Fibroblast of upper back skin (primary cell): ENCODE measurements around the gene BMAL1.
A peak's percentile ranks its signal among the peaks of the same experiment; 100 is the strongest.

Experiments
- DNase-seq: peaks from one replicate; pipeline ENCODE4 v3.0.0-alpha.2; 2013

BMAL1 gene

GRCh38 chr11:13294178-13294577, 16.6 kb downstream of the BMAL1 start:
- DNase-seq: no peak

- DNase-seq: no peak
Measured at GRCh38 chr11:13294771-13295579, 17.4 kb downstream of the BMAL1 start.

- DNase-seq: no peak
Measured at GRCh38 chr11:13297308-13297916, 19.8 kb downstream of the BMAL1 start.

GRCh38 chr11:13297917-13298356, 20.3 kb downstream of the BMAL1 start:
- no peak for DNase-seq

- no peak for DNase-seq
Measured at GRCh38 chr11:13298765-13299164, 21.2 kb downstream of the BMAL1 start.

GRCh38 chr11:13301522-13301921, 23.9 kb downstream of the BMAL1 start:
- no peak for DNase-seq

GRCh38 chr11:13302420-13302958, 24.9 kb downstream of the BMAL1 start:
- no peak for DNase-seq

- no peak for DNase-seq
Measured at GRCh38 chr11:13303668-13304649, 26.4 kb downstream of the BMAL1 start.

GRCh38 chr11:13304655-13305335, 27.2 kb downstream of the BMAL1 start:
- no peak for DNase-seq

- no peak for DNase-seq
Measured at GRCh38 chr11:13308704-13309103, 31.1 kb downstream of the BMAL1 start.

- DNase-seq: no peak
Measured at GRCh38 chr11:13309156-13309555, 31.6 kb downstream of the BMAL1 start.

- DNase-seq: no peak
Measured at GRCh38 chr11:13310443-13310842, 32.9 kb downstream of the BMAL1 start.

- DNase-seq: no peak
Measured at GRCh38 chr11:13311570-13311969, 34.0 kb downstream of the BMAL1 start.

GRCh38 chr11:13313005-13313819, 35.6 kb downstream of the BMAL1 start:
- no peak for DNase-seq

- DNase-seq: no peak
Measured at GRCh38 chr11:13314676-13315394, 37.2 kb downstream of the BMAL1 start.

GRCh38 chr11:13315517-13316432, 38.2 kb downstream of the BMAL1 start:
- DNase-seq: no peak

- peak; percentile 51 for DNase-seq
Measured at GRCh38 chr11:13316528-13316961, 39.0 kb downstream of the BMAL1 start.

GRCh38 chr11:13317293-13318080, 39.9 kb downstream of the BMAL1 start:
- no peak for DNase-seq
